CD14-positive monocyte (primary cell): ENCODE results near the gene PLD1. TPM values are rescaled to one million over a fixed set of nuclear protein-coding genes. Genes with fewer than 3 reads are reported as not detected.
"Not testable (repeated sequence)": the region's sequence is repeated elsewhere in the genome, so short reads cannot be mapped to it uniquely, and the experiment has no call there.

Source experiments
- DNase-seq, 3 donors: peaks; one replicate each; pipeline ENCODE4 v3.0.0-alpha.2; 2011 to 2022
- H2AFZ ChIP-seq: 2 replicates; pipeline ENCODE4 v1.6.0; 2012; ENCODE audit warnings: mild to moderate bottlenecking, low read depth, low read length, inconsistent platforms; ENCODE audit not compliant: insufficient read depth, poor library complexity, severe bottlenecking
- H3K27ac ChIP-seq, 2 donors: 1 replicate in 1 of 2; 2 replicates in 1 of 2; pipeline ENCODE4 v1.5.1; 2012 to 2013; ENCODE audit warnings: low read length in 2 of 2, control low read depth in 1 of 2, inconsistent platforms in 1 of 2, low read depth in 1 of 2, mild to moderate bottlenecking in 1 of 2
- H3K27me3 ChIP-seq, 2 donors: one replicate each; pipeline versions ENCODE4 v1.6.0 to v1.6.1; 2011 to 2013; ENCODE audit warnings: low read length in 2 of 2; ENCODE audit not compliant: control insufficient read depth in 2 of 2, insufficient read depth in 2 of 2
- H3K36me3 ChIP-seq, 2 donors: replicated peaks in 1 of 2; 1 replicate in 1 of 2; 2 replicates in 1 of 2; pipeline versions ENCODE4 v1.5.1 to v1.6.1; 2012 to 2013; ENCODE audit warnings: low read length in 2 of 2, control low read depth in 1 of 2, inconsistent platforms in 1 of 2, mild to moderate bottlenecking in 1 of 2; ENCODE audit not compliant: insufficient read depth in 2 of 2, control insufficient read depth in 1 of 2
- H3K4me1 ChIP-seq, 2 donors: 1 replicate in 1 of 2; 2 replicates in 1 of 2; pipeline versions ENCODE4 v1.5.1 to v1.6.1; 2012 to 2013; ENCODE audit warnings: low read length in 2 of 2, control low read depth in 1 of 2, inconsistent platforms in 1 of 2, mild to moderate bottlenecking in 1 of 2, moderate library complexity in 1 of 2; ENCODE audit not compliant: insufficient read depth in 2 of 2, control insufficient read depth in 1 of 2
- H3K4me2 ChIP-seq: replicated peaks from 2 replicates; pipeline ENCODE3; 2012; ENCODE audit warnings: low read length, moderate library complexity, mild to moderate bottlenecking; ENCODE audit not compliant: poor library complexity, severe bottlenecking; ENCODE audit errors: extremely low read depth
- H3K4me3 ChIP-seq, 3 experiments: fragments of 200-600 bp in 1 of 3; sonication (generic) in 1 of 3; replicated peaks in 1 of 3; 1 replicate in 2 of 3; 2 replicates in 1 of 3; pipeline ENCODE4 v1.5.1; 2011 to 2013; ENCODE audit warnings: low read length in 3 of 3, mild to moderate bottlenecking in 3 of 3, control low read depth in 2 of 3, low read depth in 2 of 3, inconsistent platforms in 1 of 3, moderate library complexity in 1 of 3
- H3K79me2 ChIP-seq: 2 replicates; pipeline ENCODE4 v1.6.0; 2012; ENCODE audit warnings: mild to moderate bottlenecking, control low read depth, inconsistent platforms, low read length, moderate library complexity; ENCODE audit not compliant: insufficient read depth
- H3K9ac ChIP-seq: 2 replicates; pipeline ENCODE4 v1.6.0; 2017; ENCODE audit warnings: low read length, mild to moderate bottlenecking; ENCODE audit not compliant: insufficient read depth, poor library complexity, severe bottlenecking
- H3K9me3 ChIP-seq, 2 donors: replicated peaks in 1 of 2; 1 replicate in 1 of 2; 2 replicates in 1 of 2; pipeline versions ENCODE4 v1.5.1 to v1.6.1; 2012 to 2013; ENCODE audit warnings: low read length in 2 of 2, control low read depth in 1 of 2; ENCODE audit not compliant: control insufficient read depth in 1 of 2, insufficient read depth in 1 of 2
- H4K20me1 ChIP-seq: 2 replicates; pipeline ENCODE4 v1.6.0; 2012; ENCODE audit warnings: mild to moderate bottlenecking, low read length, control low read depth, moderate library complexity; ENCODE audit not compliant: insufficient read depth
- H3K27ac Mint-ChIP-seq, 7 donors: one replicate each; pipeline ENCODE4 v1.8.0; 2020; ENCODE audit warnings: mild to moderate bottlenecking in 7 of 7, mixed read lengths in 7 of 7, moderate library complexity in 6 of 7, inconsistent platforms in 2 of 7
- H3K27me3 Mint-ChIP-seq, 3 donors: one replicate each; pipeline ENCODE4 v1.8.0; 2021 to 2022; ENCODE audit warnings: low read depth in 3 of 3, mild to moderate bottlenecking in 3 of 3, mixed read lengths in 3 of 3, moderate library complexity in 3 of 3, inconsistent platforms in 1 of 3
- H3K36me3 Mint-ChIP-seq, 2 donors: one replicate each; pipeline ENCODE4 v1.8.0; 2020; ENCODE audit warnings: mixed read lengths in 2 of 2, inconsistent platforms in 1 of 2, mild to moderate bottlenecking in 1 of 2
- H3K4me1 Mint-ChIP-seq: one replicate; pipeline ENCODE4 v1.8.0; 2020; ENCODE audit warnings: mild to moderate bottlenecking, mixed read lengths
- H3K4me3 Mint-ChIP-seq, 2 donors: one replicate each; pipeline ENCODE4 v1.8.0; 2020; ENCODE audit warnings: mild to moderate bottlenecking in 2 of 2, mixed read lengths in 2 of 2, moderate library complexity in 1 of 2
- H3K9me3 Mint-ChIP-seq, 7 donors: one replicate each; pipeline ENCODE4 v1.8.0; 2020 to 2022; ENCODE audit warnings: mixed read lengths in 7 of 7, mild to moderate bottlenecking in 6 of 7, moderate library complexity in 6 of 7, inconsistent platforms in 2 of 7
- CTCF ChIP-seq: fragments of 200-600 bp; IDR thresholded peaks from one replicate; pipeline ENCODE4 v1.8.0; 2022; ENCODE audit warnings: antibody characterized with exemption, mild to moderate bottlenecking
- WGBS: methylation state at CpG from one replicate; pipeline ENCODE4 v1.1.5; 2013; ENCODE audit warnings: missing lambda C conversion rate; ENCODE audit not compliant: insufficient coverage; 5-methylcytosine and 5-hydroxymethylcytosine counted together
- intact Hi-C, 2 donors: fragments of 100-400 bp; cut with micrococcal nuclease; formaldehyde crosslinking; loops; one replicate each; pipeline versions ENCODE4 v1.15.0 to v1.15.1; 2023
- polyA plus RNA-seq, 3 donors: library from polyadenylated mRNA; depleted of rRNA in 1 of 3; unstranded in 2 of 3; stranded (reverse) in 1 of 3; fragments of 300-500 nt in 2 of 3; fragments of >200 nt in 1 of 3; fragmentation: Illumina TruSeq in 2 of 3; gene quantifications; 1 replicate in 2 of 3; 2 replicates in 1 of 3; pipeline ENCODE4 v1.2.3, GENCODE V29; 2012 to 2021

Gene PLD1
- polyA plus RNA-seq, 3 donors: 5.1 to 7.9 (median 5.8) TPM

- no peaks in the 10 kb centered on the region for H3K36me3 Mint-ChIP-seq
- Histone ChIP-seq H4K20me1 (no peaks in the 10 kb centered on the region), H3K79me2 (no peaks in the 10 kb centered on the region), H3K9ac (no peak overlapping the region), H3K4me3 (no peak overlapping the region), H3K27ac (peak overlapping the region in 1 of 2 donors; percentile 27), H2AFZ (peak overlapping the region; percentile 39), H3K4me2 (no peak overlapping the region), H3K4me1 (peaks cover 25 to 29% of the 10 kb centered on the region in 2 donors), H3K27me3 (no peaks in the 10 kb centered on the region), H3K9me3 (peaks cover 0 to 8% of the 10 kb centered on the region in 2 donors), H3K36me3 (no peaks in the 10 kb centered on the region)
- H3K27ac Mint-ChIP-seq: peak overlapping the region in 3 of 7 donors; percentile 0 to 78 (median 17)
- peaks cover 30% of the 10 kb centered on the region for H3K4me1 Mint-ChIP-seq
- no peak for TF ChIP-seq CTCF
- H3K9me3 Mint-ChIP-seq: peaks cover 0 to 13% (median 5%) of the 10 kb centered on the region in 7 donors
- peak in 1 of 3 donors; percentile 77 for DNase-seq
- H3K4me3 Mint-ChIP-seq: peak overlapping the region in 1 of 2 donors; percentile 51
- 20% methylated on average over 3 of the region's 6 CpGs for WGBS
- intact Hi-C loops: loop anchor here (5.0 kb wide), 2 partner anchors 378 to 403 kb away; no protein-coding TSS in a partner anchor
- H3K27me3 Mint-ChIP-seq: peaks cover 0 to 1% (median 0%) of the 10 kb centered on the region in 3 donors
These were observed 245.4 kb downstream of the PLD1 start for GRCh38 chr3:171564748-171565480.

- peaks cover 30% of the 10 kb centered on the region for H3K4me1 Mint-ChIP-seq
- Histone ChIP-seq H3K4me3 (no peak overlapping the region), H3K27me3 (no peaks in the 10 kb centered on the region), H3K9ac (no peak overlapping the region), H3K4me2 (no peak overlapping the region), H3K9me3 (peaks cover 0 to 8% of the 10 kb centered on the region in 2 donors), H4K20me1 (no peaks in the 10 kb centered on the region), H3K27ac (no peak overlapping the region), H3K36me3 (no peaks in the 10 kb centered on the region), H2AFZ (no peak overlapping the region), H3K79me2 (no peaks in the 10 kb centered on the region), H3K4me1 (peaks cover 25 to 29% of the 10 kb centered on the region in 2 donors)
- no peaks in the 10 kb centered on the region for H3K27me3 Mint-ChIP-seq
- no peak for TF ChIP-seq CTCF
- H3K9me3 Mint-ChIP-seq: peaks cover 0 to 13% (median 5%) of the 10 kb centered on the region in 7 donors
- 89% methylated on average over 6 of the region's 6 CpGs for WGBS
- no peak for DNase-seq
- no peaks in the 10 kb centered on the region for H3K36me3 Mint-ChIP-seq
- H3K4me3 Mint-ChIP-seq: no peak overlapping the region
- intact Hi-C loops: no loop called here
- H3K27ac Mint-ChIP-seq: no peak overlapping the region
These were observed 247.0 kb downstream of the PLD1 start for GRCh38 chr3:171563298-171563697.

GRCh38 chr3:171562459-171562858 lies 247.8 kb downstream of the PLD1 start:
- H3K27me3 ChIP-seq, H3K27me3 Mint-ChIP-seq, H3K4me2 ChIP-seq, H3K9ac ChIP-seq, H4K20me1 ChIP-seq, H3K36me3 Mint-ChIP-seq, H3K4me3 Mint-ChIP-seq, intact Hi-C loops, H3K9me3 ChIP-seq, H3K36me3 ChIP-seq, H3K4me3 ChIP-seq, H3K27ac ChIP-seq, H2AFZ ChIP-seq, DNase-seq, H3K79me2 ChIP-seq: not testable (repeated sequence)
- Mint-ChIP-seq H3K9me3 (peaks cover 0 to 13% (median 5%) of the 10 kb centered on the region in 7 donors), H3K27ac (peak overlapping the region in 2 of 7 donors; percentile 70 to 84), H3K4me1 (peaks cover 30% of the 10 kb centered on the region)
- WGBS: no CpG with 5 or more reads among the region's 1 CpG
- H3K4me1 ChIP-seq: peaks cover 25 to 29% of the 10 kb centered on the region in 2 donors
